ENCODE results near the gene ERCC2.

DNA sequence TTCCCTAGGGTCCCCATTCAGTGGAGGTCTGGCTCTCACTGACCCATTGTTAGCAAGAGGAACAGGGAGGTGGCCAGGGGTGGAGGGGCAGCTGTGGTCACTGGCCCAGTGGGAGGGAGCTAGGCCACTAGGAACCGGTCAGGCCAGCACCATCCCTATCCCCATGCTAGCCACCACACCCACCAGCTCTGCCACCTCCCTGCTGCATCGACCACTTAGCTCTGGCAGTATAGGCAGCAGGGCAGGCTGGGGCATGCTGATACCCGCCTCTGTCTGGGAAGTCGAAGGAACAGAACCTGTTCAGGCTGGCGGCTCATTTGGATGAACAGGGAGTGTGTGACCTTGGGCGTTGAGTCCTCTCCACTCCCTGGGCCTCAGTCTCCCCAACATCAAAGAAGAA is 29.8 kb upstream of the ERCC2 start:
- TF ChIP-seq, protein P1, sequence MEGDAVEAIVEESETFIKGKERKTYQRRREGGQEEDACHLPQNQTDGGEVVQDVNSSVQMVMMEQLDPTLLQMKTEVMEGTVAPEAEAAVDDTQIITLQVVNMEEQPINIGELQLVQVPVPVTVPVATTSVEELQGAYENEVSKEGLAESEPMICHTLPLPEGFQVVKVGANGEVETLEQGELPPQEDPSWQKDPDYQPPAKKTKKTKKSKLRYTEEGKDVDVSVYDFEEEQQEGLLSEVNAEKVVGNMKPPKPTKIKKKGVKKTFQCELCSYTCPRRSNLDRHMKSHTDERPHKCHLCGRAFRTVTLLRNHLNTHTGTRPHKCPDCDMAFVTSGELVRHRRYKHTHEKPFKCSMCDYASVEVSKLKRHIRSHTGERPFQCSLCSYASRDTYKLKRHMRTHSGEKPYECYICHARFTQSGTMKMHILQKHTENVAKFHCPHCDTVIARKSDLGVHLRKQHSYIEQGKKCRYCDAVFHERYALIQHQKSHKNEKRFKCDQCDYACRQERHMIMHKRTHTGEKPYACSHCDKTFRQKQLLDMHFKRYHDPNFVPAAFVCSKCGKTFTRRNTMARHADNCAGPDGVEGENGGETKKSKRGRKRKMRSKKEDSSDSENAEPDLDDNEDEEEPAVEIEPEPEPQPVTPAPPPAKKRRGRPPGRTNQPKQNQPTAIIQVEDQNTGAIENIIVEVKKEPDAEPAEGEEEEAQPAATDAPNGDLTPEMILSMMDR (IDR thresholded peaks at IDR 0.05), result no peak
- TF ChIP-seq NR2C2 (CRISPR knock-in tag; IDR thresholded peaks at IDR 0.05), result no peak
- no peak for TF ChIP-seq CBFB (CRISPR knock-in tag; IDR thresholded peaks at IDR 0.05; ENCODE audit: low read depth)
- TF ChIP-seq, protein P2, sequence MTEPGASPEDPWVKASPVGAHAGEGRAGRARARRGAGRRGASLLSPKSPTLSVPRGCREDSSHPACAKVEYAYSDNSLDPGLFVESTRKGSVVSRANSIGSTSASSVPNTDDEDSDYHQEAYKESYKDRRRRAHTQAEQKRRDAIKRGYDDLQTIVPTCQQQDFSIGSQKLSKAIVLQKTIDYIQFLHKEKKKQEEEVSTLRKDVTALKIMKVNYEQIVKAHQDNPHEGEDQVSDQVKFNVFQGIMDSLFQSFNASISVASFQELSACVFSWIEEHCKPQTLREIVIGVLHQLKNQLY (CRISPR knock-in tag; IDR thresholded peaks at IDR 0.05), result no peak
